ENCODE results near the gene DUSP6. TPM values are rescaled to one million over a fixed set of nuclear protein-coding genes. Genes with fewer than 3 reads are reported as not detected.

Gene DUSP6
- polyA plus RNA-seq, 2 of the 4 experiments (the other 2 are of a cell fraction): 3.8 to 27.0 TPM

DNA sequence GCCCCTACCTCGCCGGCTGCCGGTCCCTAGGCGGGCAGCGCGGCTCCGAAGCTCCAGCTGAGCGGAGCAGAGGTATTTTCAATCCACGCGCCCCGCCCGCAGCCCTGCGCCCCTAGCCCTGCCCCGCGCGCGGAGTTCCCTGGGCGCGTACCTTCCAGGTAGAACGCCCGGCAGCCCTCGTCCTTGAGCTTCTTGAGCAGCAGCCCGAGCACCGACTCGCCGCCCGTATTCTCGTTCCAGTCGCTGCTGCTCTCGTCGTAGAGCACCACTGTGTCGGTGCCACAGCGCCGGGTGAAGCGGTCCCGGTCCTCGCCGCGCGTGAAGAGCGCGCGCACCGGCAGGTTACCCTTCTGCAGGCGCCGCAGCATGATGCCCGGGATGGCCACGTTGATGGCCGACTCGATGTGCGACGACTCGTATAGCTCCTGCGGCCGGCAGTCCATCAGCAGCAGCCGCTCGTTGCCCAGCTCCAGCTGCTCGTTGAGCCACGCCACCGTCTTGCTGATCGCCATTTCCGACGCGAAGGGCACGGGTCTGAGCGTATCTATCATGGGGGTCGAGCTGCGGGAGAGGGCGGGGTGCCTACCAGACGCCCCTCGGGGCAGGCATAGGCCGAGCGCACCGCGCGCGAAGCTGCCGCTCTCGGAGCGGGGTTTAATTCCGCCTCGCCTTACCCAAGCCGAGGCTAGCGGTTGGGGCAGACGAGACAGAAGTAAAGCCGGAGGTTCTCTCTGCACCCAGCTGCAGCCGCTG lies 636 bp downstream of the DUSP6 start:
- ATAC-seq (peak; percentile 7 to 11), DNase-seq (ENCODE audit: low read depth in 1 of 2, low spot score in 1 of 2) (peak; percentile 32 to 54), FAIRE-seq (no peak)
- Histone ChIP-seq H3K27ac (peak overlapping the region; percentile 98 to 99), H3K4me2 (peak overlapping the region; percentile 82), H3K4me1 (peaks cover 23% of the 10 kb centered on the region), H3K4me3 (peak overlapping the region; percentile 70), H3K9me3 (no peaks in the 10 kb centered on the region)
- WGBS (ENCODE audit: missing lambda C conversion rate): 2% methylated on average over 49 of the region's 87 CpGs
- TF ChIP-seq, protein P1, sequence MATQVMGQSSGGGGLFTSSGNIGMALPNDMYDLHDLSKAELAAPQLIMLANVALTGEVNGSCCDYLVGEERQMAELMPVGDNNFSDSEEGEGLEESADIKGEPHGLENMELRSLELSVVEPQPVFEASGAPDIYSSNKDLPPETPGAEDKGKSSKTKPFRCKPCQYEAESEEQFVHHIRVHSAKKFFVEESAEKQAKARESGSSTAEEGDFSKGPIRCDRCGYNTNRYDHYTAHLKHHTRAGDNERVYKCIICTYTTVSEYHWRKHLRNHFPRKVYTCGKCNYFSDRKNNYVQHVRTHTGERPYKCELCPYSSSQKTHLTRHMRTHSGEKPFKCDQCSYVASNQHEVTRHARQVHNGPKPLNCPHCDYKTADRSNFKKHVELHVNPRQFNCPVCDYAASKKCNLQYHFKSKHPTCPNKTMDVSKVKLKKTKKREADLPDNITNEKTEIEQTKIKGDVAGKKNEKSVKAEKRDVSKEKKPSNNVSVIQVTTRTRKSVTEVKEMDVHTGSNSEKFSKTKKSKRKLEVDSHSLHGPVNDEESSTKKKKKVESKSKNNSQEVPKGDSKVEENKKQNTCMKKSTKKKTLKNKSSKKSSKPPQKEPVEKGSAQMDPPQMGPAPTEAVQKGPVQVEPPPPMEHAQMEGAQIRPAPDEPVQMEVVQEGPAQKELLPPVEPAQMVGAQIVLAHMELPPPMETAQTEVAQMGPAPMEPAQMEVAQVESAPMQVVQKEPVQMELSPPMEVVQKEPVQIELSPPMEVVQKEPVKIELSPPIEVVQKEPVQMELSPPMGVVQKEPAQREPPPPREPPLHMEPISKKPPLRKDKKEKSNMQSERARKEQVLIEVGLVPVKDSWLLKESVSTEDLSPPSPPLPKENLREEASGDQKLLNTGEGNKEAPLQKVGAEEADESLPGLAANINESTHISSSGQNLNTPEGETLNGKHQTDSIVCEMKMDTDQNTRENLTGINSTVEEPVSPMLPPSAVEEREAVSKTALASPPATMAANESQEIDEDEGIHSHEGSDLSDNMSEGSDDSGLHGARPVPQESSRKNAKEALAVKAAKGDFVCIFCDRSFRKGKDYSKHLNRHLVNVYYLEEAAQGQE (IDR thresholded peaks at IDR 0.05): 0 out of 2 replicates have a peak, but pooled peaks have one; percentile 24
- TF ChIP-seq MYC (IDR thresholded peaks at IDR 0.05; ENCODE audit: borderline replicate concordance, low read length): no peak
- TF ChIP-seq RARB (CRISPR knock-in tag; IDR thresholded peaks at IDR 0.05): no peak
- TF ChIP-seq, protein P2, sequence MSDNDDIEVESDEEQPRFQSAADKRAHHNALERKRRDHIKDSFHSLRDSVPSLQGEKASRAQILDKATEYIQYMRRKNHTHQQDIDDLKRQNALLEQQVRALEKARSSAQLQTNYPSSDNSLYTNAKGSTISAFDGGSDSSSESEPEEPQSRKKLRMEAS (IDR thresholded peaks at IDR 0.05): peak; percentile 85
- TF ChIP-seq, protein P3, sequence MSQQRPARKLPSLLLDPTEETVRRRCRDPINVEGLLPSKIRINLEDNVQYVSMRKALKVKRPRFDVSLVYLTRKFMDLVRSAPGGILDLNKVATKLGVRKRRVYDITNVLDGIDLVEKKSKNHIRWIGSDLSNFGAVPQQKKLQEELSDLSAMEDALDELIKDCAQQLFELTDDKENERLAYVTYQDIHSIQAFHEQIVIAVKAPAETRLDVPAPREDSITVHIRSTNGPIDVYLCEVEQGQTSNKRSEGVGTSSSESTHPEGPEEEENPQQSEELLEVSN (IDR thresholded peaks at IDR 0.05; ENCODE audit: borderline replicate concordance, low read depth): peak; percentile 85
- TF ChIP-seq HDAC2 (IDR thresholded peaks at IDR 0.05): 0 out of 2 replicates have a peak, but pooled peaks have one; percentile 74
- CTCF ChIA-PET: interaction anchor here (0.6 to 3.0 kb wide), 9 partner anchors 104 to 334 kb away, joined by 3 to 11 read pairs (median 3); no protein-coding TSS in a partner anchor
- POLR2A ChIA-PET: interaction anchor here (0.7 to 3.9 kb wide), 30 partner anchors 13 to 357 kb away, joined by 3 to 42 read pairs (median 4); partner anchors contain the start of gene ATP2B1

DNA sequence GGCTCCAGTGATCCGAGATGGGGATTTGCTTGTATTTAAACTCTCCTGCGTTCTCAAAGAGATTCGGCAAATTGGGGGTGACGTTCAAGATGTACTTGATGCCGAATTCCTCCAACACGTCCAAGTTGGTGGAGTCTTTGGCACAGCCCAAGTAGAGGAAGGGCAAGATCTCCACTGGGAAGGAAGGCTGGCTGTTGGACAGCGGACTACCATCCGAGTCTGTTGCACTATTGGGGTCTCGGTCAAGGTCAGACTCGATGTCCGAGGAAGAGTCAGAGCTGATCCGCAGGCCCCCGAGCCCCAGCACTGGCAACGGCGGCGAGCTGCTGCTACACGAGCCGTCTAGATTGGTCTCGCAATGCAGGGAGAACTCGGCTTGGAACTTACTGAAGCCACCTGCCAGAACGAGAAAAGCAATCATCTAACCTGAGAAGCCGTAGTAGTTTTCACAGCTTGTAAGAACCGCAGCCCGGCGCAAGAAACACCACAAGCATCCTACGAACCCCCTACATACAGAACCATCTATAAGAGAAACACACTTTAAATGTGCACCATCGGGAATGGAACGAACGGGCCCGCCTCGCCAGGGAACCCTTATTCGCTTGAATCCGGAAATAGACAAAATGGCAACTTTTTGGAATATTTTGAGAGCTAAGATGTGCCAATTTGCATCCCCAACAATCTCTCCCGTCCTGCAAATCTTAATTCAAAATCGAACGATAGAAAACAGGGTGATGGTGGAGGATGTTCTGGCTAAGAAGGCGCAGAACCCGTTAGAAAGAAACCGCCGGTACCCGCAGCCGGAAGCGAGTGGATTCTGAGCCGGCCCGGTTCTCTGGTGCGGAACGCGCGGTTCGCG lies 1.4 kb downstream of the DUSP6 start:
- Histone ChIP-seq H3K9me3 (no peaks in the 10 kb centered on the region), H3K4me1 (peaks cover 22% of the 10 kb centered on the region), H3K27ac (peak overlapping the region; percentile 98 to 99), H3K4me3 (peak overlapping the region; percentile 70), H3K4me2 (peak overlapping the region; percentile 82)
- peak; percentile 6 for TF ChIP-seq ZFP36 (IDR thresholded peaks at IDR 0.05; ENCODE audit: borderline replicate concordance, partially characterized antibody)
- no peak for TF ChIP-seq RNF2 (IDR thresholded peaks at IDR 0.05; ENCODE audit: borderline replicate concordance, low read depth)
- TF ChIP-seq ZC3H11A (IDR thresholded peaks at IDR 0.05): no peak
- TF ChIP-seq RARB (CRISPR knock-in tag; IDR thresholded peaks at IDR 0.05): no peak
- ChIA-PET CTCF (interaction anchor here (0.9 to 3.0 kb wide), 4 partner anchors 111 to 333 kb away, joined by 3 to 11 read pairs (median 4); no protein-coding TSS in a partner anchor), POLR2A (interaction anchor here (1.1 to 3.9 kb wide), 11 partner anchors 24 to 358 kb away, joined by 3 to 42 read pairs (median 5); partner anchors contain the start of gene ATP2B1)
- 37% methylated on average over 49 of the region's 51 CpGs for WGBS (ENCODE audit: missing lambda C conversion rate)
- no peak for FAIRE-seq
- no peak for DNase-seq (ENCODE audit: low read depth in 1 of 2, low spot score in 1 of 2)
- no peak for ATAC-seq

DNA sequence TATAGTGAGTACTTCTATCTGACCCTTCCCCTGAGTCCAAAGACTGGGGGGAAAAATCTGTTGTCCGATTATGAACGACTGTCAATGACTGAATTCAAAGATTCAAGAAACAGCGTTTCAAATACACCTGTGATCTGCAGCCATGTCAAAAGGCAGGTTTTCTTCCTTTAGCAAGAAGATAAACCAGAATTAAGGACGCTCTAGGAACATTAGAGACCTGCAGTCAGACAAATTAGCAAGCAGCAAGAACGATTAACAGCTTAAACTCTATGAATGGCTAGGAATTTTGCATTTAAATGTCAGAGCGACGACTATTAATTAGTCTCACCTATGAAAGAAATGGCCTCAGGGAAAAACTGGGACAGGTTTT lies 2.1 kb downstream of the DUSP6 start:
- H3K4me3 ChIP-seq: peak overlapping the region; percentile 70
- ChIA-PET CTCF (interaction anchor here (1.3 kb wide), 1 partner anchor 111 kb away, joined by 5 read pairs; no protein-coding TSS in a partner anchor), POLR2A (no interaction called here)
- no peak overlapping the region for H3K27ac ChIP-seq
- peak overlapping the region; percentile 82 for H3K4me2 ChIP-seq
- peaks cover 16% of the 10 kb centered on the region for H3K4me1 ChIP-seq
- no peaks in the 10 kb centered on the region for H3K9me3 ChIP-seq
- ATAC-seq (no peak), DNase-seq (ENCODE audit: low read depth in 1 of 2, low spot score in 1 of 2) (no peak), FAIRE-seq (no peak)
- WGBS (ENCODE audit: missing lambda C conversion rate): 92% methylated on average over 7 of the region's 7 CpGs
- TF ChIP-seq KDM5A (IDR thresholded peaks at IDR 0.05) (no peak), NR3C1 (IDR thresholded peaks at IDR 0.05) (no peak), NPAS2 (CRISPR knock-in tag; IDR thresholded peaks at IDR 0.05; ENCODE audit: borderline replicate concordance) (no peak), CHD2 (IDR thresholded peaks at IDR 0.05; ENCODE audit: low read length, partially characterized antibody) (no peak), RAD21 (conservative IDR thresholded peaks at IDR 0.05 in 1 of 2, IDR thresholded peaks at IDR 0.05 in 1 of 2) (no peak), CEBPB (IDR thresholded peaks at IDR 0.05) (no peak), TP53 (CRISPR knock-in tag; IDR thresholded peaks at IDR 0.05) (no peak), HOXA7 (CRISPR knock-in tag; IDR thresholded peaks at IDR 0.05) (no peak), POLR2AphosphoS2 (conservative IDR thresholded peaks at IDR 0.05; ENCODE audit: low read length) (no peak), PHF8 (IDR thresholded peaks at IDR 0.05; ENCODE audit: borderline replicate concordance, low read depth) (no peak), EHMT2 (IDR thresholded peaks at IDR 0.05; ENCODE audit: low read depth) (no peak)
- TF ChIP-seq, protein P2 (IDR thresholded peaks at IDR 0.05): no peak
- TF ChIP-seq, protein P4, sequence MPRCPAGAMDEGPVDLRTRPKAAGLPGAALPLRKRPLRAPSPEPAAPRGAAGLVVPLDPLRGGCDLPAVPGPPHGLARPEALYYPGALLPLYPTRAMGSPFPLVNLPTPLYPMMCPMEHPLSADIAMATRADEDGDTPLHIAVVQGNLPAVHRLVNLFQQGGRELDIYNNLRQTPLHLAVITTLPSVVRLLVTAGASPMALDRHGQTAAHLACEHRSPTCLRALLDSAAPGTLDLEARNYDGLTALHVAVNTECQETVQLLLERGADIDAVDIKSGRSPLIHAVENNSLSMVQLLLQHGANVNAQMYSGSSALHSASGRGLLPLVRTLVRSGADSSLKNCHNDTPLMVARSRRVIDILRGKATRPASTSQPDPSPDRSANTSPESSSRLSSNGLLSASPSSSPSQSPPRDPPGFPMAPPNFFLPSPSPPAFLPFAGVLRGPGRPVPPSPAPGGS (IDR thresholded peaks at IDR 0.05): no peak
- TF ChIP-seq, protein P5, sequence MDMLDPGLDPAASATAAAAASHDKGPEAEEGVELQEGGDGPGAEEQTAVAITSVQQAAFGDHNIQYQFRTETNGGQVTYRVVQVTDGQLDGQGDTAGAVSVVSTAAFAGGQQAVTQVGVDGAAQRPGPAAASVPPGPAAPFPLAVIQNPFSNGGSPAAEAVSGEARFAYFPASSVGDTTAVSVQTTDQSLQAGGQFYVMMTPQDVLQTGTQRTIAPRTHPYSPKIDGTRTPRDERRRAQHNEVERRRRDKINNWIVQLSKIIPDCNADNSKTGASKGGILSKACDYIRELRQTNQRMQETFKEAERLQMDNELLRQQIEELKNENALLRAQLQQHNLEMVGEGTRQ (IDR thresholded peaks at IDR 0.05): no peak
